MCF 10A (cell line): ENCODE measurements around the gene TADA2A. TPM values are rescaled to one million over a fixed set of nuclear protein-coding genes. Genes with fewer than 3 reads are reported as not detected.
"Not testable (repeated sequence)": the region's sequence is repeated elsewhere in the genome, so short reads cannot be mapped to it uniquely, and the experiment has no call there.

Experiments
- BruUV-seq: library from RNA; stranded (reverse); fragments of 400-500 nt; replicated peaks from 2 replicates; lab custom pipeline; 2021; lab: Mats Ljungman, UMichigan
- CTCF ChIA-PET: fragments of 300-600 bp; sonication (Branson Sonifier 250); formaldehyde crosslinking; extraction: SDS; loops from one replicate; lab custom pipeline; 2021; ENCODE audit warnings: antibody characterized with exemption, inconsistent platforms; lab: Yijun Ruan, JAX
- POLR2A ChIA-PET: fragments of 300-600, 350-650 bp; sonication (Branson Sonifier 250); formaldehyde crosslinking; extraction: SDS; loops from one replicate; lab custom pipeline; 2020; ENCODE audit warnings: antibody characterized with exemption, inconsistent platforms; lab: Yijun Ruan, JAX
- DNase-seq: peaks from one replicate; pipeline ENCODE4 v3.0.0-alpha.2; 2018; ENCODE audit not compliant: unreplicated experiment
- H3K27ac Mint-ChIP-seq: one replicate; pipeline ENCODE4 v1.8.0; 2022; ENCODE audit warnings: mild to moderate bottlenecking, low read depth, mixed read lengths; ENCODE audit not compliant: unreplicated experiment
- H3K27me3 Mint-ChIP-seq: one replicate; pipeline ENCODE4 v1.8.0; 2022; ENCODE audit warnings: mixed read lengths; ENCODE audit not compliant: insufficient read depth, unreplicated experiment
- H3K36me3 Mint-ChIP-seq: one replicate; pipeline ENCODE4 v1.8.0; 2022; ENCODE audit warnings: mild to moderate bottlenecking, moderate library complexity, mixed read lengths; ENCODE audit not compliant: insufficient read depth, unreplicated experiment
- H3K4me1 Mint-ChIP-seq: one replicate; pipeline ENCODE4 v1.8.0; 2022; ENCODE audit warnings: mixed read lengths; ENCODE audit not compliant: insufficient read depth, unreplicated experiment
- H3K4me3 Mint-ChIP-seq: one replicate; pipeline ENCODE4 v1.8.0; 2022; ENCODE audit warnings: mild to moderate bottlenecking, moderate library complexity, mixed read lengths; ENCODE audit not compliant: unreplicated experiment
- H3K9me3 Mint-ChIP-seq: one replicate; pipeline ENCODE4 v1.8.0; 2022; ENCODE audit warnings: mixed read lengths; ENCODE audit not compliant: unreplicated experiment
- intact Hi-C: fragments of 100-400 bp; cut with micrococcal nuclease; formaldehyde crosslinking; loops from 2 replicates; pipeline ENCODE4 v1.14.1; 2022
- total RNA-seq: library from RNA; stranded (reverse); gene quantifications from 2 replicates; pipeline ENCODE4 v1.2.3, GENCODE V29; 2022
- TF ChIP-seq, protein P1 (sequence below): fragments of 200-600 bp; IDR thresholded peaks from one replicate; pipeline ENCODE4 v1.8.0; 2022; ENCODE audit warnings: antibody characterized with exemption, mild to moderate bottlenecking; ENCODE audit not compliant: unreplicated experiment

Gene TADA2A
- total RNA-seq, 1 experiment from 2014 or later, result 31.3 TPM

GRCh38 chr17:37450112-37450511 is 43.4 kb downstream of the TADA2A start:
- intact Hi-C loops, result no loop called here
- BruUV-seq, result no TSS peak
- CTCF ChIA-PET, result interaction anchor here (1.8 kb wide), 1 partner anchor 12 kb away, joined by 6 read pairs; no protein-coding TSS in a partner anchor
- peak; percentile 70 for DNase-seq
- no peaks in the 10 kb centered on the region for H3K27me3 Mint-ChIP-seq
- POLR2A ChIA-PET, result interaction anchor here (0.6 to 4.0 kb wide), 23 partner anchors 8 to 375 kb away, joined by 3 to 47 read pairs (median 8); partner anchors contain the start of genes ACACA, DUSP14 and TADA2A
- H3K36me3 Mint-ChIP-seq, result peaks cover 32% of the 10 kb centered on the region
- H3K4me3 Mint-ChIP-seq, result no peak overlapping the region
- no peaks in the 10 kb centered on the region for H3K9me3 Mint-ChIP-seq
- H3K27ac Mint-ChIP-seq, result peak overlapping the region; percentile 39
- H3K4me1 Mint-ChIP-seq, result peaks cover 28% of the 10 kb centered on the region
- TF ChIP-seq, protein P1, sequence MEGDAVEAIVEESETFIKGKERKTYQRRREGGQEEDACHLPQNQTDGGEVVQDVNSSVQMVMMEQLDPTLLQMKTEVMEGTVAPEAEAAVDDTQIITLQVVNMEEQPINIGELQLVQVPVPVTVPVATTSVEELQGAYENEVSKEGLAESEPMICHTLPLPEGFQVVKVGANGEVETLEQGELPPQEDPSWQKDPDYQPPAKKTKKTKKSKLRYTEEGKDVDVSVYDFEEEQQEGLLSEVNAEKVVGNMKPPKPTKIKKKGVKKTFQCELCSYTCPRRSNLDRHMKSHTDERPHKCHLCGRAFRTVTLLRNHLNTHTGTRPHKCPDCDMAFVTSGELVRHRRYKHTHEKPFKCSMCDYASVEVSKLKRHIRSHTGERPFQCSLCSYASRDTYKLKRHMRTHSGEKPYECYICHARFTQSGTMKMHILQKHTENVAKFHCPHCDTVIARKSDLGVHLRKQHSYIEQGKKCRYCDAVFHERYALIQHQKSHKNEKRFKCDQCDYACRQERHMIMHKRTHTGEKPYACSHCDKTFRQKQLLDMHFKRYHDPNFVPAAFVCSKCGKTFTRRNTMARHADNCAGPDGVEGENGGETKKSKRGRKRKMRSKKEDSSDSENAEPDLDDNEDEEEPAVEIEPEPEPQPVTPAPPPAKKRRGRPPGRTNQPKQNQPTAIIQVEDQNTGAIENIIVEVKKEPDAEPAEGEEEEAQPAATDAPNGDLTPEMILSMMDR, result no peak

DNA sequence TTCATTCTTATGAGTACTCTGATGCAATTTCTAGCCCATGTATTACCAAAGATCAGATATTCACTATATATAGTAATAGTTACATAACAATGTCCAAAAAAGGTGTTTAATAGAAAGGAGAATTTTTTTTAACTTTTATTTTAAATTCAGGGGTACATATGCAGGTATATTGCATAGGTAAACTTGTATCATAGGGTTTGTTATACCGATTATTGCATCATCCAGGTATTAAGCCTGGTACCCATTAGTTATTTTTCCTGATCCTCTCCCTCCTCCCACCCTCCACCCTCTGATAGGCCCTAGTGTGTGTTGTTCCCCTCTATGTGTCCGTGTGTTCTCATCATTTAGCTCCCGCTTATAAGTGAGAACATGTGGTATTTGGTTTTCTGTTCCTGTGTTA is 51.1 kb downstream of the TADA2A start:
- DNase-seq, BruUV-seq, intact Hi-C loops, H3K27ac Mint-ChIP-seq, H3K4me1 Mint-ChIP-seq, H3K27me3 Mint-ChIP-seq, H3K9me3 Mint-ChIP-seq, H3K4me3 Mint-ChIP-seq: not testable (repeated sequence)
- H3K36me3 Mint-ChIP-seq, result peaks cover 32% of the 10 kb centered on the region
- CTCF ChIA-PET, result interaction anchor here (1.0 kb wide), 1 partner anchor 60 kb away, joined by 4 read pairs; no protein-coding TSS in a partner anchor
- POLR2A ChIA-PET, result interaction anchor here (0.9 to 2.5 kb wide), 6 partner anchors 8 to 32 kb away, joined by 3 to 10 read pairs (median 5); partner anchors contain the start of gene DUSP14

DNA sequence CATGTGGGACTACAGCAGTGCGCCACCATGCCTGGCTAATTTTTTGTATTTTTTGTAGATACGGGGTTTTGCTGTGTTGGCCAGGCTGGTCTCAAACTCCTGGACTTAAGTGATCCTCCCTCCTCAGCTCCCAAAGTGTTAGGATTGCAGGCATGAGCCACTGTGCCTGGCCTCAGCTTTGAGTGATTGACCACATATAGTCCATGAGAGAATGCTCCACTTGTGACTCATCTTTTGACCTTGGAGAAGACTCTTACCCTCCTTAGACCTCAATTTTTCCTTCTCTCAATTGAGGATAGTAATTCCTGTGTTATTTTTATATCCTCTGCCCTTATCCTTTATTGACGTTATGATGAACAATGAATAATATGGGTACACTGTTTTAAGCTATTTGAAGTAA is 52.1 kb downstream of the TADA2A start:
- ChIA-PET POLR2A (interaction anchor here (0.7 to 2.5 kb wide), 5 partner anchors 9 to 29 kb away, joined by 3 to 10 read pairs (median 5); no protein-coding TSS in a partner anchor), CTCF (no interaction called here)
- H3K4me1 Mint-ChIP-seq, result peaks cover 5% of the 10 kb centered on the region
- H3K36me3 Mint-ChIP-seq, result peaks cover 36% of the 10 kb centered on the region
- no peaks in the 10 kb centered on the region for H3K9me3 Mint-ChIP-seq
- no peaks in the 10 kb centered on the region for H3K27me3 Mint-ChIP-seq
- DNase-seq, result no peak
- no peak overlapping the region for H3K4me3 Mint-ChIP-seq
- TF ChIP-seq, protein P1, result no peak
- BruUV-seq, result no TSS peak
- intact Hi-C loops, result no loop called here
- no peak overlapping the region for H3K27ac Mint-ChIP-seq

GRCh38 chr17:37461668-37462067 is 55.0 kb downstream of the TADA2A start:
- peaks cover 52% of the 10 kb centered on the region for H3K36me3 Mint-ChIP-seq
- DNase-seq, result no peak
- no TSS peak for BruUV-seq

More at GRCh38 chr17:37461668-37462067, 55.0 kb downstream of the TADA2A start:
- ChIA-PET POLR2A (interaction anchor here (0.5 to 2.2 kb wide), 6 partner anchors 10 to 28 kb away, joined by 3 to 8 read pairs (median 3); partner anchors contain the start of gene DUSP14), CTCF (interaction anchor here (1.7 kb wide), 1 partner anchor 88 kb away, joined by 3 read pairs; no protein-coding TSS in a partner anchor)
- Mint-ChIP-seq H3K4me3 (no peak overlapping the region), H3K27ac (no peak overlapping the region), H3K9me3 (no peaks in the 10 kb centered on the region), H3K4me1 (no peaks in the 10 kb centered on the region), H3K27me3 (no peaks in the 10 kb centered on the region)
- intact Hi-C loops, result no loop called here
- TF ChIP-seq, protein P1, result no peak
